K562 (cell line): ENCODE measurements around the gene JPH3. TPM values are rescaled to one million over a fixed set of nuclear protein-coding genes. Genes with fewer than 3 reads are reported as not detected.

Experiments
- ATAC-seq: fragments of 200-7000 bp; cut with Tn5 transposase; 3 replicates; pipeline ENCODE4 v1.9.1; 2020; ENCODE audit warnings: moderate library complexity
- BruUV-seq: library from RNA; stranded (reverse); fragments of 400-500 nt; replicated peaks from 2 replicates; lab custom pipeline; 2021; lab: Mats Ljungman, UMichigan
- CTCF ChIA-PET: fragments of 300-600 bp; formaldehyde crosslinking; extraction: SDS; loops from one replicate; lab custom pipeline; 2021; ENCODE audit warnings: low intra/inter-chr PET ratio; lab: Yijun Ruan, JAX
- POLR2A ChIA-PET: fragments of 300-600, 350-650 bp; sonication (Branson Sonifier 250); formaldehyde crosslinking; extraction: SDS; loops from one replicate; lab custom pipeline; 2021; ENCODE audit warnings: antibody characterized with exemption, inconsistent platforms; lab: Yijun Ruan, JAX
- DNase-seq, 4 experiments: peaks; one replicate each; pipeline versions ENCODE4 v3.0.0 to v3.0.0-alpha.2; 2011 to 2018; ENCODE audit warnings: low spot score in 3 of 4, mixed read lengths in 3 of 4; ENCODE audit errors: extremely low read depth in 1 of 4
- FAIRE-seq: peaks from 2 replicates; lab custom pipeline; 2011; peaks lifted over from hg19 to GRCh38; lab: Jason Lieb, UNC
- H2AFZ ChIP-seq: 2 replicates; pipeline ENCODE4 v1.6.0; 2011; ENCODE audit warnings: low read depth, low read length, control low read depth, inconsistent platforms
- H3K27ac ChIP-seq: fragments of 200-600 bp; 3 replicates; pipeline ENCODE4 v1.8.0; 2011; ENCODE audit warnings: low read depth, mild to moderate bottlenecking, control low read depth, inconsistent platforms, low read length, moderate library complexity, mixed read lengths; ENCODE audit errors: extremely low read depth
- H3K27me3 ChIP-seq, 2 experiments: fragments of 300-600 bp in 1 of 2; 2 replicates in 1 of 2; 3 replicates in 1 of 2; pipeline versions ENCODE4 v1.6.0 to v1.8.0; 2011; ENCODE audit warnings: inconsistent platforms in 2 of 2, low read length in 2 of 2, mild to moderate bottlenecking in 1 of 2, mixed read lengths in 1 of 2, moderate library complexity in 1 of 2; ENCODE audit not compliant: control insufficient read depth in 2 of 2, insufficient read depth in 2 of 2
- H3K36me3 ChIP-seq: fragments of 300-600 bp; 3 replicates; pipeline ENCODE4 v1.8.0; 2011; ENCODE audit warnings: mild to moderate bottlenecking, low read length, inconsistent platforms; ENCODE audit not compliant: control insufficient read depth, insufficient read depth
- H3K4me1 ChIP-seq, 2 experiments: fragments of 200-600 bp in 1 of 2; replicated peaks in 1 of 2; 2 replicates in 1 of 2; 3 replicates in 1 of 2; pipeline versions ENCODE4 v1.5.1 to v1.8.0; 2011; ENCODE audit warnings: inconsistent platforms in 2 of 2, low read length in 2 of 2, mild to moderate bottlenecking in 1 of 2, mixed read lengths in 1 of 2, moderate library complexity in 1 of 2; ENCODE audit not compliant: control insufficient read depth in 2 of 2, insufficient read depth in 2 of 2
- H3K4me2 ChIP-seq: 2 replicates; pipeline ENCODE4 v1.6.1; 2011; ENCODE audit warnings: low read length, control low read depth, inconsistent platforms, mixed read lengths; ENCODE audit not compliant: insufficient read depth
- H3K4me3 ChIP-seq: fragments of 200-600 bp; sonication (generic), shearing (Covaris generic); 2 replicates; pipeline ENCODE4 v1.5.1; 2016; ENCODE audit warnings: control low read depth, inconsistent platforms
- H3K79me2 ChIP-seq: fragments of 200-600 bp; 3 replicates; pipeline ENCODE4 v1.8.0; 2011; ENCODE audit warnings: low read length, inconsistent platforms; ENCODE audit not compliant: control insufficient read depth, insufficient read depth
- H3K9ac ChIP-seq, 2 experiments: 2 replicates each; pipeline versions ENCODE4 v1.6.0 to v1.6.1; 2011; ENCODE audit warnings: low read depth in 2 of 2, low read length in 2 of 2, control low read depth in 1 of 2, inconsistent platforms in 1 of 2, mild to moderate bottlenecking in 1 of 2, mixed read lengths in 1 of 2; ENCODE audit not compliant: insufficient read depth in 1 of 2
- H3K9me1 ChIP-seq: one replicate; pipeline ENCODE4 v1.6.0; 2011; ENCODE audit warnings: inconsistent platforms, mild to moderate bottlenecking, low read length, moderate library complexity; ENCODE audit not compliant: control insufficient read depth, insufficient read depth
- H3K9me3 ChIP-seq: replicated peaks from 2 replicates; pipeline ENCODE4 v1.5.1; 2011; ENCODE audit warnings: low read depth, low read length, inconsistent platforms; ENCODE audit not compliant: control insufficient read depth, insufficient read depth
- H4K20me1 ChIP-seq: replicated peaks from 2 replicates; pipeline ENCODE4 v1.6.1; 2011; ENCODE audit warnings: low read length, inconsistent platforms, mixed read lengths; ENCODE audit not compliant: control insufficient read depth, insufficient read depth
- BCLAF1 ChIP-seq, 2 experiments: fragments of 450-650 bp in 1 of 2; IDR thresholded peaks; 2 replicates each; pipeline ENCODE4 v1.6.1; 2011 to 2017; ENCODE audit warnings: low read depth in 2 of 2, antibody characterized with exemption in 1 of 2, borderline replicate concordance in 1 of 2, low read length in 1 of 2, mild to moderate bottlenecking in 1 of 2, mixed read lengths in 1 of 2; ENCODE audit not compliant: control insufficient read depth in 1 of 2
- BRD9 ChIP-seq: fragments of 450-650 bp; IDR thresholded peaks from 2 replicates; pipeline ENCODE4 v1.6.1; 2018; ENCODE audit warnings: low read depth; ENCODE audit not compliant: partially characterized antibody
- CUX1 ChIP-seq: fragments of 200-800 bp; sonication (Bioruptor generic); IDR thresholded peaks from 2 replicates; pipeline ENCODE4 v1.6.1; 2016; ENCODE audit warnings: missing genetic modification characterization, missing compliant biosample characterization
- ELF4 ChIP-seq: fragments of 450-650 bp; formaldehyde crosslinking; IDR thresholded peaks from 2 replicates; pipeline ENCODE4 v1.4.0; 2022; ENCODE audit warnings: missing genetic modification characterization
- MITF ChIP-seq: IDR thresholded peaks from 2 replicates; pipeline ENCODE4 v1.6.1; 2014; ENCODE audit warnings: antibody characterized with exemption
- MLX ChIP-seq, 2 experiments: fragments of 450-650 bp in 1 of 2; sonication (generic) in 1 of 2; formaldehyde crosslinking; conservative IDR thresholded peaks; 2 replicates each; pipeline versions ENCODE4 v1.4.0 to v1.8.1; 2020 to 2022; ENCODE audit warnings: mild to moderate bottlenecking in 1 of 2, missing genetic modification reagents in 1 of 2
- VEZF1 ChIP-seq: fragments of 200-800 bp; sonication (Bioruptor generic); IDR thresholded peaks from 2 replicates; pipeline ENCODE4 v1.6.1; 2017; ENCODE audit warnings: missing genetic modification characterization, missing compliant biosample characterization
- WGBS: fragments of 100-300 bp; shearing (Covaris generic); methylation state at CpG from one replicate; pipeline ENCODE4 v1.1.6; 2016; ENCODE audit warnings: low coverage, mixed read lengths; ENCODE audit not compliant: insufficient coverage; ENCODE audit errors: missing lambda C conversion rate; 5-methylcytosine and 5-hydroxymethylcytosine counted together
- in situ Hi-C: fragments of 300-500 bp; cut with MboI; formaldehyde crosslinking; loops from 4 replicates; pipeline ENCODE4 v1.15.0; 2018; ENCODE audit warnings: inconsistent platforms, mixed read lengths
- intact Hi-C: fragments of 100-400 bp; cut with micrococcal nuclease; formaldehyde crosslinking; loops from 2 replicates; pipeline ENCODE4 v1.14.2; 2022
- polyA plus RNA-seq, 8 experiments: library from polyadenylated mRNA; depleted of rRNA in 4 of 8; stranded (reverse) in 5 of 8; unstranded in 3 of 8; fragments of >200 nt; fragmentation: Nextera tagmentation in 2 of 8; fragmentation: Illumina TruSeq in 1 of 8; extraction: Ambion mirVana in 2 of 8; extraction: Trizol in 1 of 8; gene quantifications; 2 replicates each; pipeline versions ENCODE4 v1.2.1 to v1.2.3, GENCODE V29; 2011 to 2014; ENCODE audit warnings: inconsistent platforms in 1 of 8, missing spikeins in 1 of 8
- total RNA-seq, 7 experiments: library from RNA; depleted of rRNA in 6 of 7; stranded (reverse); fragments of >200 nt in 6 of 7; fragmentation: Illumina TruSeq in 2 of 7; extraction: Trizol in 2 of 7; gene quantifications; 2 replicates each; pipeline versions ENCODE4 v1.2.1 to v1.2.3, GENCODE V29; 2011 to 2021; ENCODE audit warnings: low replicate concordance in 1 of 7

Gene JPH3
- total and polyA plus RNA-seq, 9 of the 15 experiments (the other 6 are each of a cell fraction or from before 2014, with no cell fraction given), result 0.01 TPM; not detected in 8

- WGBS, result 40% methylated on average over 22 of the region's 22 CpGs
- no peak overlapping the region for H3K9ac ChIP-seq
- no peak overlapping the region for H2AFZ ChIP-seq
- no peaks in the 10 kb centered on the region for H3K79me2 ChIP-seq
- ATAC-seq (peak; percentile 10), DNase-seq (no peak), FAIRE-seq (no peak)
- H3K4me3 ChIP-seq, result no peak overlapping the region
- peaks cover 37 to 81% of the 10 kb centered on the region in 2 experiments for H3K27me3 ChIP-seq
- in situ Hi-C loops, result loop anchor here (5.0 to 25.0 kb wide), 2 partner anchors 49 to 1074 kb away; partner anchors contain the start of genes FOXC2 and MTHFSD
- intact Hi-C loops, result loop anchor here (5.0 to 10.0 kb wide), 4 partner anchors 84 to 1074 kb away; partner anchors contain the start of gene MAP1LC3B
- peaks cover 4% of the 10 kb centered on the region for H3K9me1 ChIP-seq
- no peaks in the 10 kb centered on the region for H3K9me3 ChIP-seq
- POLR2A ChIA-PET, result interaction anchor here (0.7 to 1.2 kb wide), 4 partner anchors 26 to 233 kb away, joined by 3 to 4 read pairs (median 3); partner anchors contain the start of gene KLHDC4
- H3K4me2 ChIP-seq, result no peak overlapping the region
- H3K4me1 ChIP-seq, result peaks cover 0 to 18% of the 10 kb centered on the region in 2 experiments; a peak in 3 of 5 replicates
- peaks cover 11% of the 10 kb centered on the region; the same call in 1 of the 2 replicates for H4K20me1 ChIP-seq
- H3K36me3 ChIP-seq, result no peaks in the 10 kb centered on the region
- CTCF ChIA-PET, result interaction anchor here (0.5 to 3.8 kb wide), 6 partner anchors 45 to 1073 kb away, joined by 5 to 23 read pairs (median 14); no protein-coding TSS in a partner anchor
- no TSS peak for BruUV-seq
- no peak overlapping the region for H3K27ac ChIP-seq
- TF ChIP-seq MITF (no peak), ELF4 (CRISPR knock-in tag) (no peak), CUX1 (no peak), BRD9 (no peak), VEZF1 (peak; percentile 16; the same call in 1 of the 2 replicates), MLX (CRISPR knock-in tag; conservative IDR thresholded peaks at IDR 0.05) (no peak), BCLAF1 (IDR thresholded peaks at IDR 0.05; ENCODE audit: borderline replicate concordance in 1 of 2, control insufficient read depth in 1 of 2, low read depth in 2 of 2, low read length in 1 of 2) (no peak)
These were observed 34.4 kb downstream of the JPH3 start for GRCh38 chr16:87636741-87637140.
